Measurements from ENCODE around the gene SCLT1.

DNA sequence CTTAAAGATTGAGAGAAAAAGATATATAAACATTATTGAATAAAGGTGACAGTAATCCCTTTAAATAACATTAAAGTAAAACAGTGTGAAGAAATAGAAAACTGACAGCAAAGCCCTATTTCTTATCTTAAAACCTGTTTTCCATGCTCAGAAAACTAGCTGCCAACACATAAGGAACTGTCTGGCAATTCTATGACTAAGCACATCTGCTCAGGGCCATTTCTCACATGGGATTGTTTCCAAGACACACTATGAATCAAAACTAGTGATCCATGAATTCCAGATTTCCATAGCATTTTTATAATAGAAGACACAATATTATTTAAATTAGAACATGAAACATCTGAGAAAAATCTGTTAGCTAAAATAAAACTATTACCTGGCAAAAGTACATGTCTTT lies 113.4 kb downstream of the SCLT1 start:
- TF ChIP-seq, protein P1, sequence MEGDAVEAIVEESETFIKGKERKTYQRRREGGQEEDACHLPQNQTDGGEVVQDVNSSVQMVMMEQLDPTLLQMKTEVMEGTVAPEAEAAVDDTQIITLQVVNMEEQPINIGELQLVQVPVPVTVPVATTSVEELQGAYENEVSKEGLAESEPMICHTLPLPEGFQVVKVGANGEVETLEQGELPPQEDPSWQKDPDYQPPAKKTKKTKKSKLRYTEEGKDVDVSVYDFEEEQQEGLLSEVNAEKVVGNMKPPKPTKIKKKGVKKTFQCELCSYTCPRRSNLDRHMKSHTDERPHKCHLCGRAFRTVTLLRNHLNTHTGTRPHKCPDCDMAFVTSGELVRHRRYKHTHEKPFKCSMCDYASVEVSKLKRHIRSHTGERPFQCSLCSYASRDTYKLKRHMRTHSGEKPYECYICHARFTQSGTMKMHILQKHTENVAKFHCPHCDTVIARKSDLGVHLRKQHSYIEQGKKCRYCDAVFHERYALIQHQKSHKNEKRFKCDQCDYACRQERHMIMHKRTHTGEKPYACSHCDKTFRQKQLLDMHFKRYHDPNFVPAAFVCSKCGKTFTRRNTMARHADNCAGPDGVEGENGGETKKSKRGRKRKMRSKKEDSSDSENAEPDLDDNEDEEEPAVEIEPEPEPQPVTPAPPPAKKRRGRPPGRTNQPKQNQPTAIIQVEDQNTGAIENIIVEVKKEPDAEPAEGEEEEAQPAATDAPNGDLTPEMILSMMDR (IDR thresholded peaks at IDR 0.05; ENCODE audit: low read length) = no peak
- TF ChIP-seq EZH2phosphoT487 (IDR thresholded peaks at IDR 0.05; ENCODE audit: low read length) (no peak), EZH2 (optimal IDR thresholded peaks at IDR 0.05; ENCODE audit: low read depth, low read length) (no peak)
